ENCODE measurements around the gene DUS3L. TPM values are rescaled to one million over a fixed set of nuclear protein-coding genes. Genes with fewer than 3 reads are reported as not detected.

The DUS3L gene
- total RNA-seq, 1 experiment from 2014 or later: 39.3 TPM

GRCh38 chr19:5773276-5773675 lies 17.7 kb downstream of the DUS3L start (continued):
- TF ChIP-seq, protein P1, sequence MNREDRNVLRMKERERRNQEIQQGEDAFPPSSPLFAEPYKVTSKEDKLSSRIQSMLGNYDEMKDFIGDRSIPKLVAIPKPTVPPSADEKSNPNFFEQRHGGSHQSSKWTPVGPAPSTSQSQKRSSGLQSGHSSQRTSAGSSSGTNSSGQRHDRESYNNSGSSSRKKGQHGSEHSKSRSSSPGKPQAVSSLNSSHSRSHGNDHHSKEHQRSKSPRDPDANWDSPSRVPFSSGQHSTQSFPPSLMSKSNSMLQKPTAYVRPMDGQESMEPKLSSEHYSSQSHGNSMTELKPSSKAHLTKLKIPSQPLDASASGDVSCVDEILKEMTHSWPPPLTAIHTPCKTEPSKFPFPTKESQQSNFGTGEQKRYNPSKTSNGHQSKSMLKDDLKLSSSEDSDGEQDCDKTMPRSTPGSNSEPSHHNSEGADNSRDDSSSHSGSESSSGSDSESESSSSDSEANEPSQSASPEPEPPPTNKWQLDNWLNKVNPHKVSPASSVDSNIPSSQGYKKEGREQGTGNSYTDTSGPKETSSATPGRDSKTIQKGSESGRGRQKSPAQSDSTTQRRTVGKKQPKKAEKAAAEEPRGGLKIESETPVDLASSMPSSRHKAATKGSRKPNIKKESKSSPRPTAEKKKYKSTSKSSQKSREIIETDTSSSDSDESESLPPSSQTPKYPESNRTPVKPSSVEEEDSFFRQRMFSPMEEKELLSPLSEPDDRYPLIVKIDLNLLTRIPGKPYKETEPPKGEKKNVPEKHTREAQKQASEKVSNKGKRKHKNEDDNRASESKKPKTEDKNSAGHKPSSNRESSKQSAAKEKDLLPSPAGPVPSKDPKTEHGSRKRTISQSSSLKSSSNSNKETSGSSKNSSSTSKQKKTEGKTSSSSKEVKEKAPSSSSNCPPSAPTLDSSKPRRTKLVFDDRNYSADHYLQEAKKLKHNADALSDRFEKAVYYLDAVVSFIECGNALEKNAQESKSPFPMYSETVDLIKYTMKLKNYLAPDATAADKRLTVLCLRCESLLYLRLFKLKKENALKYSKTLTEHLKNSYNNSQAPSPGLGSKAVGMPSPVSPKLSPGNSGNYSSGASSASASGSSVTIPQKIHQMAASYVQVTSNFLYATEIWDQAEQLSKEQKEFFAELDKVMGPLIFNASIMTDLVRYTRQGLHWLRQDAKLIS (CRISPR knock-in tag; IDR thresholded peaks at IDR 0.05; ENCODE audit: borderline replicate concordance): no peak
- no peak for TF ChIP-seq ATF3 (CRISPR knock-in tag; conservative IDR thresholded peaks at IDR 0.05)

DNA sequence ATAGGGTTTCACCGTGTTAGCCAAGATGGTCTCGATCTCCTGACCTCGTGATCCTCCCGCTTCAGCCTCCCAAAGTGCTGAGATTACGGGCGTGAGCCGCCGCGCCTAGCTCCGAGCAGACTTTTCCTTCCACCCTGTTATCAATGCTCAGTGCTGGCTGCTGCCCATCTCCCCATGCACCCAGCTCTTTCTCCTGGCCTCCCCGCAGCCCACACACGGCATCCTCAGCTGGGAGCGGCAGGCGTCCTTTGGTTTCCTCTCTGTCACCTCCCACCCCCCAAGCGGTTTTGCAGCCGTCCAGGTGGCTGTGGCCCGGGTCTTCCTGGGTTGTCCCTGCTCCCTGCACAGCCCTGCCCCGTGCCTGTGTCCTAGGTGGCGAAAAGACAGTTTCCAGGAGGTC lies 18.5 kb downstream of the DUS3L start:
- no peaks in the 10 kb centered on the region for H3K9me3 Mint-ChIP-seq
- POLR2A ChIA-PET: no interaction called here
- peaks cover 10% of the 10 kb centered on the region for H3K27me3 Mint-ChIP-seq (ENCODE audit: low read depth)
- DNase-seq (ENCODE audit: low spot score): no peak
- no peak for ATAC-seq
- TF ChIP-seq ARID4B (CRISPR knock-in tag; IDR thresholded peaks at IDR 0.05; ENCODE audit: borderline replicate concordance) (no peak), FOXP1 (CRISPR knock-in tag; IDR thresholded peaks at IDR 0.05; ENCODE audit: borderline replicate concordance) (no peak; the same call in 1 of the 2 replicates), ATF1 (CRISPR knock-in tag; IDR thresholded peaks at IDR 0.05) (no peak), NR2C2 (CRISPR knock-in tag; IDR thresholded peaks at IDR 0.05) (no peak), ZNF232 (CRISPR knock-in tag; IDR thresholded peaks at IDR 0.05) (no peak), ESRRA (CRISPR knock-in tag; IDR thresholded peaks at IDR 0.05; ENCODE audit: borderline replicate concordance) (no peak), HMGA2 (CRISPR knock-in tag; IDR thresholded peaks at IDR 0.05) (no peak), MYBL2 (CRISPR knock-in tag; IDR thresholded peaks at IDR 0.05) (no peak), ATF3 (CRISPR knock-in tag; conservative IDR thresholded peaks at IDR 0.05) (no peak), HMGXB4 (CRISPR knock-in tag; IDR thresholded peaks at IDR 0.05) (no peak), CREB1 (CRISPR knock-in tag; IDR thresholded peaks at IDR 0.05) (no peak)
- TF ChIP-seq, protein P2, sequence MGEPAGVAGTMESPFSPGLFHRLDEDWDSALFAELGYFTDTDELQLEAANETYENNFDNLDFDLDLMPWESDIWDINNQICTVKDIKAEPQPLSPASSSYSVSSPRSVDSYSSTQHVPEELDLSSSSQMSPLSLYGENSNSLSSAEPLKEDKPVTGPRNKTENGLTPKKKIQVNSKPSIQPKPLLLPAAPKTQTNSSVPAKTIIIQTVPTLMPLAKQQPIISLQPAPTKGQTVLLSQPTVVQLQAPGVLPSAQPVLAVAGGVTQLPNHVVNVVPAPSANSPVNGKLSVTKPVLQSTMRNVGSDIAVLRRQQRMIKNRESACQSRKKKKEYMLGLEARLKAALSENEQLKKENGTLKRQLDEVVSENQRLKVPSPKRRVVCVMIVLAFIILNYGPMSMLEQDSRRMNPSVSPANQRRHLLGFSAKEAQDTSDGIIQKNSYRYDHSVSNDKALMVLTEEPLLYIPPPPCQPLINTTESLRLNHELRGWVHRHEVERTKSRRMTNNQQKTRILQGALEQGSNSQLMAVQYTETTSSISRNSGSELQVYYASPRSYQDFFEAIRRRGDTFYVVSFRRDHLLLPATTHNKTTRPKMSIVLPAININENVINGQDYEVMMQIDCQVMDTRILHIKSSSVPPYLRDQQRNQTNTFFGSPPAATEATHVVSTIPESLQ (CRISPR knock-in tag; IDR thresholded peaks at IDR 0.05): no peak
- H3K27ac Mint-ChIP-seq: no peak overlapping the region
- no peaks in the 10 kb centered on the region for H3K4me1 Mint-ChIP-seq
- CTCF ChIA-PET: interaction anchor here (0.7 to 2.0 kb wide), 5 partner anchors 22 to 250 kb away, joined by 3 to 17 read pairs (median 6); partner anchors contain the start of gene RPL36
- H3K36me3 Mint-ChIP-seq: no peaks in the 10 kb centered on the region
- no peak overlapping the region for H3K4me3 Mint-ChIP-seq

Data from WTC11 (cell line).